Glutamatergic neuron (in vitro differentiated cells): ENCODE results near the gene PGAM4. TPM values are rescaled to one million over a fixed set of nuclear protein-coding genes. Genes with fewer than 3 reads are reported as not detected.

Source experiments
- DNase-seq: peaks from one replicate; pipeline ENCODE4 v3.0.0; 2022
- H3K27ac Mint-ChIP-seq: one replicate; pipeline ENCODE4 v1.8.0; 2020; ENCODE audit warnings: mild to moderate bottlenecking, mixed read lengths, inconsistent platforms; ENCODE audit not compliant: unreplicated experiment
- H3K27me3 Mint-ChIP-seq: one replicate; pipeline ENCODE4 v1.8.0; 2020; ENCODE audit warnings: mild to moderate bottlenecking, moderate library complexity, mixed read lengths, inconsistent platforms; ENCODE audit not compliant: unreplicated experiment
- H3K36me3 Mint-ChIP-seq: one replicate; pipeline ENCODE4 v1.8.0; 2020; ENCODE audit warnings: mild to moderate bottlenecking, mixed read lengths, inconsistent platforms; ENCODE audit not compliant: unreplicated experiment
- H3K4me1 Mint-ChIP-seq: one replicate; pipeline ENCODE4 v1.8.0; 2020; ENCODE audit warnings: mild to moderate bottlenecking, low read depth, mixed read lengths, inconsistent platforms; ENCODE audit not compliant: unreplicated experiment
- H3K4me3 Mint-ChIP-seq: one replicate; pipeline ENCODE4 v1.8.0; 2020; ENCODE audit warnings: mild to moderate bottlenecking, mixed read lengths, inconsistent platforms; ENCODE audit not compliant: unreplicated experiment
- H3K9me3 Mint-ChIP-seq: one replicate; pipeline ENCODE4 v1.8.0; 2020; ENCODE audit warnings: mild to moderate bottlenecking, moderate library complexity, mixed read lengths, inconsistent platforms; ENCODE audit not compliant: unreplicated experiment
- total RNA-seq: library from RNA; stranded (reverse); fragmentation: NEBNext Ultra II Directional; extraction: Animal tissue kit (Norgen Biotek cat#: 25700); gene quantifications from one replicate; pipeline ENCODE4 v1.2.1, GENCODE V29; 2021; ENCODE audit not compliant: unreplicated experiment
- TF ChIP-seq, protein P1 (sequence below): fragments of 200-600 bp; sonication (generic); IDR thresholded peaks from one replicate; pipeline ENCODE4 v1.5.0; 2021; ENCODE audit not compliant: partially characterized antibody, unreplicated experiment

PGAM4 gene
- total RNA-seq, 1 donor from 2014 or later: not detected

DNA sequence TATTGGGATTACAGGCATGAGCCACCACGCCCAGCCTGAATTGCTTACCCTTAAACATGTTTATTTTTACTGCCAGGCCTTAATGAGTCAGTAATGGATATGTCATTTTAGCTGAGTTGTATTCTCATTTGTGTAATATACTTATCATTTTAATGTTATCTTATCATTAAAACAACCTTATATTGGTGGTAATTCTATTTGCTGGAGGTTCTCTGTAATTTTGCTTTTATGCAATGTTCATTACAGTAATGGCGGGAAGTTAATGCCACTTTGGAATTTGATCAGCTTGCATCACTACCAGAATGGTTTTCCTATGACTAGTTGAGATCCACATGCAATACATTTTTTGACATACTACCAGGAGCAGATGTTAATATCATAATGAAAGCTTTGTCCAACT, 6.3 kb upstream of the PGAM4 start:
- Mint-ChIP-seq H3K27me3 (no peaks in the 10 kb centered on the region), H3K27ac (no peak overlapping the region), H3K9me3 (no peaks in the 10 kb centered on the region), H3K4me1 (no peaks in the 10 kb centered on the region), H3K36me3 (no peaks in the 10 kb centered on the region), H3K4me3 (no peak overlapping the region)
- TF ChIP-seq, protein P1, sequence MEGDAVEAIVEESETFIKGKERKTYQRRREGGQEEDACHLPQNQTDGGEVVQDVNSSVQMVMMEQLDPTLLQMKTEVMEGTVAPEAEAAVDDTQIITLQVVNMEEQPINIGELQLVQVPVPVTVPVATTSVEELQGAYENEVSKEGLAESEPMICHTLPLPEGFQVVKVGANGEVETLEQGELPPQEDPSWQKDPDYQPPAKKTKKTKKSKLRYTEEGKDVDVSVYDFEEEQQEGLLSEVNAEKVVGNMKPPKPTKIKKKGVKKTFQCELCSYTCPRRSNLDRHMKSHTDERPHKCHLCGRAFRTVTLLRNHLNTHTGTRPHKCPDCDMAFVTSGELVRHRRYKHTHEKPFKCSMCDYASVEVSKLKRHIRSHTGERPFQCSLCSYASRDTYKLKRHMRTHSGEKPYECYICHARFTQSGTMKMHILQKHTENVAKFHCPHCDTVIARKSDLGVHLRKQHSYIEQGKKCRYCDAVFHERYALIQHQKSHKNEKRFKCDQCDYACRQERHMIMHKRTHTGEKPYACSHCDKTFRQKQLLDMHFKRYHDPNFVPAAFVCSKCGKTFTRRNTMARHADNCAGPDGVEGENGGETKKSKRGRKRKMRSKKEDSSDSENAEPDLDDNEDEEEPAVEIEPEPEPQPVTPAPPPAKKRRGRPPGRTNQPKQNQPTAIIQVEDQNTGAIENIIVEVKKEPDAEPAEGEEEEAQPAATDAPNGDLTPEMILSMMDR: no peak
- DNase-seq: no peak

DNA sequence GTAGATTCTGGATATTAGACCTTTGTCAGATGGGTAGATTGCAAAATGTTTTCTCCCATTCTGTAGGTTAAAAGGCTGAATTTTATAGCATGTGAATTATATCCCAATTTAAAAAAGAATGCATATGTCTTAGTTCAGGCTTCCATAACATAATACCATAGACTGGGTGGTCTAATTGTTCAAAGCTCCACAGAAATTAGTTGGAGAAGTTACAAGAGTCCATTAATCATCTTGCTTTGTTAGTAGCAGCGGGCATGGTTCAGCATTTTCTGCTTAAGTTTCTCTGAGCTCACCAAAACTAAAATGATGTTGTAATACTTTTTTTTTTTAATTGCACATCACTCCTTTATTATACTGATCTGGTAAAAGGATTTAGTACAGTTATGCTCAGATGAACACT, 1.8 kb downstream of the PGAM4 start:
- Mint-ChIP-seq H3K9me3 (no peaks in the 10 kb centered on the region), H3K36me3 (no peaks in the 10 kb centered on the region), H3K4me3 (no peak overlapping the region), H3K27me3 (no peaks in the 10 kb centered on the region), H3K4me1 (no peaks in the 10 kb centered on the region), H3K27ac (no peak overlapping the region)
- TF ChIP-seq, protein P1: no peak
- DNase-seq: no peak

DNA sequence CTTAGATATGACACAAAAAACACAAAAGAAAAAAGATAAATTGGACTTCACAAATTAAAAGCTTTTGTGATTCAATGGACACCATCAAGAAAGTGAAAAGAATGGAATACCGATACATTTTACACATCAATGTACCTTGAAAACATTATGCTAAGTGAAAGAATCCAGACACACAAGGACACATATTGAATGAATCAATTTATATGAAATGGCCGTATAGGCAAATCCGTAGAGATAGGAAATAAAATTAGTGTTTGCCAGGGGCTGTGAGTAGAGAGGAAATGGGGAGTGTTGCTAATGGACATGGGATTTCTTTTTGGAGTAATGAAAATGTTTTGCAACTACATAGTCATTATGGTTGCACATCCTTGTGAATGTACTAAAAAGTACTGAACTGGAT, 3.1 kb downstream of the PGAM4 start:
- H3K27me3 Mint-ChIP-seq: no peaks in the 10 kb centered on the region
- H3K36me3 Mint-ChIP-seq: no peaks in the 10 kb centered on the region
- H3K9me3 Mint-ChIP-seq: no peaks in the 10 kb centered on the region
- H3K4me3 Mint-ChIP-seq: no peak overlapping the region
- H3K27ac Mint-ChIP-seq: no peak overlapping the region
- TF ChIP-seq, protein P1: no peak
- no peak for DNase-seq
- no peaks in the 10 kb centered on the region for H3K4me1 Mint-ChIP-seq

DNA sequence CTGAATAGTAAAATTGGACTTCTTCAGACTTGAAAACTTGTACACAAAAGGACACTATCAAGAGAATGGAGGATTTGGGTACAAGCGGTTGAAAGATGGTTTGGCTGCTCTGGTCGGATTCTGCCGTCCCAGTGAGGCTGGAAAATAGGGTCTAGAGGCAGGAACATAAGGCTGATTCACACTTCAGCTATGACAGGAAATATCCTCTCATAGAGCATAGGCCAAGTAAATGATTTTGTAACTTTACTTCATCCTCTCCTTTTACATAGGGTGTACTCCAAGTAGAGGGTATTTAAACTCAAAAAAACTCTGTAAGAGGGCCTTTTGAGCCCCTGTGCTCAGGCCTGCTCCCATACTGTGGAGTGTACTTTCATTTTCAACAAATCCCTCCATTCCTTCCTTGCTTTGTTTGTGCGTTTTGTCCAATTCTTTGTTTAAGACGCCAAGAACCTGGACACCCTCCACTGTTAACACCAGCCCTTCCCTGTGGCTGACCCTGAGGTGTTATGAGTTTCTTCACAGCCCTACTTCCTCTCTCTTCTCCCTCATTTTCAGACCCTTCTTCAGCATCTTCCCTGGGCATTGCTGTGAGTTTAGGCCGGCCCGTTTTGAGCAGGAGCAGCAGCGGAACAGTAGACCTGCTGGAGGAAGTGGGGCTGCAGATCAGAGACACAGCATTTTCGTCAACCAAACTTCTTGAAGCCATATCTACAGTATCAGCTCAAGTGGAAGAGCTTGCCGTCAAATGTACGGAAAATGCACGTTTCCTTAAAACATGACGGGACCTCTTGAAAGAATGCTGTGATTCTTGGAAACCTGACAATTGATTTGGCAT, 7.2 kb downstream of the PGAM4 start:
- H3K4me3 Mint-ChIP-seq: no peak overlapping the region
- DNase-seq: no peak
- no peak overlapping the region for H3K27ac Mint-ChIP-seq
- no peaks in the 10 kb centered on the region for H3K4me1 Mint-ChIP-seq
- no peaks in the 10 kb centered on the region for H3K36me3 Mint-ChIP-seq
- TF ChIP-seq, protein P1: no peak
- no peaks in the 10 kb centered on the region for H3K9me3 Mint-ChIP-seq
- H3K27me3 Mint-ChIP-seq: no peaks in the 10 kb centered on the region

DNA sequence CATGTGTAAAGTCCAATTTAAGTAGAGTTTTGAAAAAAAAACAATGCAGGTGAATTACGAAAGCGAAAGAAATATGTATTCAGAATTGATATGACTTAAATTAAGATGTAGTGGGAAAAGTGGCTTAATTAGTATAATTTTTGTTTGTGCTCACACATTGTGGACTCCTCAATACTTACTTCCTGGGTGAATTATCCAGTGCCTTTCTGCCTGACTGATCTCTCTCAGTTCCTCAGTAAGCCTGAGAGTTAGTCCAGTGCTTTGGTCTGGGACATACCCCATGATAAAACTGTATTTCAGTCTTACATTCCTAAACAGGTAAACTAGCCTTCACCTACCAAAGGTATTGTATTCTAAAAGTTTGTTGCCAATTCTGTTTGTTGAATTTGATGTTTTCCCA, 8.4 kb downstream of the PGAM4 start:
- no peak overlapping the region for H3K27ac Mint-ChIP-seq
- no peak for DNase-seq
- TF ChIP-seq, protein P1: no peak
- H3K9me3 Mint-ChIP-seq: no peaks in the 10 kb centered on the region
- no peak overlapping the region for H3K4me3 Mint-ChIP-seq
- no peaks in the 10 kb centered on the region for H3K36me3 Mint-ChIP-seq
- H3K27me3 Mint-ChIP-seq: no peaks in the 10 kb centered on the region
- H3K4me1 Mint-ChIP-seq: no peaks in the 10 kb centered on the region
